GM21786 (cell line): ENCODE results near the gene TSSC4.

Source experiments
- ATAC-seq: cut with Tn5 transposase; IDR thresholded peaks from one replicate; pipeline ENCODE4 v1.9.1; 2021; ENCODE audit not compliant: unreplicated experiment

The TSSC4 gene

DNA sequence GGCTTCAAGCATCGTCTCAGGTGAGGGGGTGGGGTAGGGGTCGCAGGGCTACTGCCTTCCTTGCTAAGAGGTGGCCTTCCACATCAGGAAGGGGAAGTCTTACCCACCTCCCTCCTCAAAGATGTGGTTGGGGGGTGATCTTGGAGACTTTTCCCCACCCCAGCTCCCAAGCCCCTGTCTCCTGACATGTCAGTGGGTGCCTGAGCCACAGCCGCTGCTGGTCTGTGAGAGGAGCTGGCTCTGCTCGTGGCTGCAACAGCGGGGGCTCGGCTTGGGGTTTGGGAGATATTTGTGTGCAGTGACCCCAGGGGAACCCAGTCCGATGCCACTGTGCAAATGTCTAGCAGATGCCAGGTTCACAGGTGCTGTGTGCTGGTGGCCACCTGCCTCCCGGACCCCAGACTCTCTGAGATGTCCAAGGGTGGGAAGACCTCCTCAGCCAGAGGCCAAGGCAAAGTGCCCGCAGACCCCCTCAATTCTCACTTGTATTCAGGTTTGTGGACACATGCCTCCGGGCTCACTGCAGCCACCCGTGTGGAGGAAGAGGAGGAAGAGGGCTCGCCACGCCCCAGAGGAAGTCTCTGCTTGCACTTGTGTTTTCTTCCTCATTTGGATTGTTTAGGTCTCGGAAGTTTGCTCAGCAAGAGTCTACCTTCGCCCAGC lies 46.2 kb downstream of the TSSC4 start:
- no peak for ATAC-seq

DNA sequence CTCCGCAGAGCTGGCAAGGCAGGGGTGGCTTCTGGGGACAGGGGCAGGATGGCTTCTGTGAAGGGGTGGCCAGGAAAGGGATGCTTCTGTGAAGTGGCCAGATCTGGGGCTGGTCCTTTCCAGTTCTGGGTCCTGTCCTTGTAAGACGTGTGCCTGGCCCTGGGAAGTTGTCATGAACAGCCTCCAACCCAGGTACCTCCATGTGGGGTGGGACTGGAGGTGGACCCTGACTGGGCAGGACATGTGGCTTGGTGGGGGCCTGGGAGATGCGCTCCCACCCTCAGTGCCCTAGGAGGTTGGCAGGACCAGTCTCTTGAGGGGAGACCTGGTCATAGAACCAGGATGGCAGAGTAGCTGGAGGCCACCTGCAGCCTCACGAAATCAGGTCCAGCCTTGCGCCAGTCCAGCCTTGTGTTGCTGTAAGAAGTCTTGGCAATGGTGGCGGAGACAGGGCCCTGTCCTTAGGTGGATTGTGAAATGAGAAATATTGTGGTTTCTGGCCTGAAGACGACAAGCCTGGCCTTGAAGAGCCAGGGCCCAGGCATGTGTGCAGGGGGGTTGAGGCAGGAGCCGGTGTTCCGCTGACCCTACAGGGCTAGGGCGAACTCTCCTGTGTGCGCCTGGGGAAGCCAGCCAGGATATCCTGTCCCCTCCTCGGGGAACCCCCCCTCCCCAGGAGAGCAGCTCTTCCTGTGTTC lies 46.9 kb downstream of the TSSC4 start:
- ATAC-seq = no peak

DNA sequence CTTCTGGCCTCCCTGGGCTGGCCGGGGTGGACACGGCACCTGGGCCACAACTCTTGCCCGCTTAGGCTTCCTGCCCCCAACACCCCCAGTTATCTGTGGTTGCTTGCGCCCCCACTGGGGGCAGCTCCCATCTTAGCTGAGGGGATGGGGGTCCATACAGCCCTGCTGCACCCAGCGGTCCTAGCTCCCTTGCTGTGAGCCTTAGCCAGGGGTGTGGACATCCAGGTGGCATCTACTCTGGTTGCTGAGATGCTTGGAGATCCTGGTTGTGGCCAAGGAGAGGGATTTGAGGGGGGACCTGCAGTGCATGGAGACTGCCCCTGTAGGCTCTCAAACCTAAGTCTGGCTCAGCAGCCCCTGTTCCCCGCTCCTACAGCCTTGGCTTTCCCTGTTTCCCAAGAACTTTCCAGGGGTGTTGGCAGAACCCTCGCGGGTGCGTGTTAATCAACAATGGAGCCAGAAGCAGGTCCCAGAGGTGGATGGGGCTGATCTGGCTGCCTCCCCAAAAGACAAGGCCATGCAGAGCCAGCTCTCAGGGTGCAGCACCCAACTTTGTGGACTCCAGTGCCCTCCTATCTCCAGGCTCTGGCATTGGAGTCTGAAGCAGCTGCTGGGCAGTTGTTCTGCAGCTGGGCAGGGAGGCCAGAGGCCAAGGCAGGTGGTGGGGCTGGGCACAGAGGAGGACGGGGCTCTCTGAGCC lies 47.6 kb downstream of the TSSC4 start:
- ATAC-seq = no peak

DNA sequence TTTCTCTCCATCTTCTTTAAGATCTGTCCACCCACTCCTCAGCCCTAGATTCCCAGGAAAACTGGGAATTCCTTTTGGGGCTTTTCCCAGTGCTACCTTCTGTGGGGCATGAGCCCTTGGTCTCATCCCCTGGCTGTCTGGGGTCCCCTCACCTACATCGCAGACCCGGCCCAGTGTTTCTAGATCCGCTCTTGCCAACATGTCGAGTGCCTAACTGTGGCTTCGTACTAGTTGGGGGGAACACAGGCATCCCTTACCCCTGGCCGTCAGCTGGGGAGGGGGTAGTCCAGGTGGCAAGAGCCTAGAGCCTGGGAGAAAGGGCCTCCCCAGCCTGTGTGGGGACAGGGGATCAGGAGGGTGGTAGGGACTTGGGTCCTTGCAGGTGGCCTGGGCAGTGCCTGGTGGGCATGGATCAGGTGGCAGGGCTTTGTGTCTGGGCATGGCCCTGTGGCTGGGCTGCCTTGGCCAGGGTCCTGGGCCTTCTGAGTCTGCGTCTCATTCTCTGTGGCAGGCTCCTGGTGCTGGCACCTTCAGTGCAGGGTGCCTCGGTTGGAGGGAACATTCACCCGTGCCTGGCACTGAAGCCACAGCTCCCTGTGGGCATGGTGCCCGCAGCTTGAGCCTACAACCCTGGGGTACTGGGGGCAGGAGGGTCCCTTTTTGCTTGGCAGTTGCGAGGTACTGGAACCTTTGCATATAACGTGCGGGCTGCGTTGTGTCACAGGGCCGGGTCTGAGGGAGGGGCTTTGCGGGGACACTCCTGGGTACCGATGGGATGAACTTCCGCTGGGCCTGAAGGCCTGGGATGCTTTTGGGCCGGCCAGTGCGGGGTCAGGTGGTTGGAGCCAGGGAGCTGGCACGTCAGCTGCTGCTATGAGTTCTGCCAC lies 48.4 kb downstream of the TSSC4 start:
- ATAC-seq = no peak

DNA sequence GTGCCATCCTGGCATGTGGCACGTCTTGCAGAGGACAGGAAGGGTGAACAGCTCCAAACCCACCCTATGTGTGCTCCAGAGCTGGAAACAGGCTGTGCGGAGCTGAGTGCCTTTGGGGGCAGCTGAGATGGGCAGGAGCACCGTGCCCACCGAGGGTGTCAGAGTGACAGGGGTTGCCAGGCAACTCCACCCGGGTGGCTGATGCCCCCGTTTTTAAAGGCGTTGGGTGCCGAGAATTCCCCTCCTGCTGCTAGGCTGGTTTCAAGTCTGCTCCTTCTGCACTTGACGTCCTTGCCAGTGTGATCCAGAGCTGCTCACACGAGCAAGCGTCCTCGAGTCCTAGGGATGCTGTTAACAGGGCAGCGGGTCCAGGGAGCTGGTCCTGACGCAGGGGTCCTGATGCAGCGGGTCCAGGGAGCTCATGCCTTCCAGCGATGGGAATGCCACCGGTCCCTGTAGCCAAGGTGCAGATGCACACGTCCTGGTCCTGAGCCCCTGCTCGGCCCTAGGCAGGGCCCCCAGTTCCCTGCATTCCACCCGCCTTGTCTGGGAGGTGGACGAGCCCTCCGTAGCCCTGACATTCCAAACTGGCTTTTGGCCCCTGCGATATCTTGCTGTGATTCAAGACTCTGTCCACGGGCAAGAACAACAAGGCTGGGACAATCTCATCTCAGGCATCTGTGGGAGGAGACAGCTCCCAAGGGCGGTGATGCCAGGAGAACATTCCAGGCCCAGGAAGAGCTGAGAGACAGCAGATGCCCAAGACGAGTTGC lies 49.2 kb downstream of the TSSC4 start:
- no peak for ATAC-seq

DNA sequence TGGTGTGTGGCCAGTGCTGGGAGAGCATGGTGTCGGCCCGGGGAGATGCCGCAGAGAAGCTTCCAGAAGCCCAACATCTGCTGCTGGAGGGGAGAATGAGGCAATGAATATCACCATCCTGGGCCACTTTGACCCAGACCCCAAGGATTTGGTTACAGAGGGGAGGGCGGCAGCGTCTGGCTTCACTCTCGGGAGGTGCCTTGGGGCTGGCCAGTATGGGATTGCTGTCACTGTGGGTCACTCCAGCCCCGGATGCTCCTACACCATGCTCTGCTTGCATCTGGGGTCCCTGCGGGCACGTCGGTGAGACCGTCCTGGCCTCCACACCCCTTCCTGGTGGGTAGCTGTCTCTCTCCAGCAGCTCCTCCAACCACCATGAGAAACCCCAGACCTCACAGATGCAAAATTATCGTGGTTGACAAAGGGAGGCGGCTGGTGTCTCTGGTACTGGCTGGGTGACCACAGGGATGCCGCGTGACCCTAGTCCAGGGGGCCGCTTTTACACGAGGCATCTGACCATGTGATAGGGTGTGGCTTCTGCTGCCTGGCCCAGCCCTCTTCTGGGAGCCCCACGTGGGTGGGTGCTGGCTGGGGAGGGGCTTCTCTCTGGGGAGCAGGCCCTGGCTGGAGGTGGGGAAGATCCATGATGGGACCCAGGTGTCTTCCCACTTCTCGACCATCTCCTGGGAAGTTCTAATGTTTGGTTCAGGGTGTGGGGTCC lies 49.9 kb downstream of the TSSC4 start:
- no peak for ATAC-seq

DNA sequence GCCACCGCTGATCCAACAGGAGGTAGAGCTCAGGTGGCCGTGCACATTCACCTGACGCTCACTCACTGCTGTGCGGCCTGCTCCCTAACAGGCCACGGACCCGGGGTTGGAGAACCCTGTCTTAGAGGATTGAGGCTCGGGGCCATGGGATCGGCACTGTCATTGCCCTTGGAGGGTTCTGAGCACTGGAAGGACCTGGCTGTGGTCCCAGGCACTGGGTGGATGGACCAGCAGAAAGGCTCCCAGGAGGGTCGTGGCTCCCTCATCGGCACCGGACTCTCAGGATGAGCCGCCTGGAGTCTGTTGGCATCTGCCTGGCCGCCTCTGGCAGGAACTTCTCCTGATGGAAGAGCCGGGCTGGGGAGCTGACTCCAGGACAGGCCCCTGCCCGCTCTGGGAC lies 50.8 kb downstream of the TSSC4 start:
- ATAC-seq = no peak

DNA sequence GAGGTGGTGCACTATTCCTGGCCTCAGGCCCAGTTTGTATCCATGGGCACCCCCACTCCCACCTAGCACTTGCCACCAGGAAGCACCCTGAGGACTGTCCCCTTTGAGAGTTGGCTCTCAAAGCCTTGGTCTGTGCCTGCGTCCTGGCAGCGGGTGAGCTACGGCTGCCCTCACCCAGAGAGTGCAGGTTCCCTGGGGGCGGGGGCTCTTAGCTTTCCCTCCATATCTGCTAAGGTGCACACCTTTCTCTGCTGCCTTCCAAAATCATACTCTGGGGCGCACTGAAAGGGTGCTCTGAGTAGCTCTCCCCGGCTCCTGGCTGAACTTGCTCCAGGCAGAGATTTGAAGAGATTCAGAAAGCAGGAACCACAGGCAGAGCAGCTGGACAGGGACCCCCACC lies 51.4 kb downstream of the TSSC4 start:
- no peak for ATAC-seq

DNA sequence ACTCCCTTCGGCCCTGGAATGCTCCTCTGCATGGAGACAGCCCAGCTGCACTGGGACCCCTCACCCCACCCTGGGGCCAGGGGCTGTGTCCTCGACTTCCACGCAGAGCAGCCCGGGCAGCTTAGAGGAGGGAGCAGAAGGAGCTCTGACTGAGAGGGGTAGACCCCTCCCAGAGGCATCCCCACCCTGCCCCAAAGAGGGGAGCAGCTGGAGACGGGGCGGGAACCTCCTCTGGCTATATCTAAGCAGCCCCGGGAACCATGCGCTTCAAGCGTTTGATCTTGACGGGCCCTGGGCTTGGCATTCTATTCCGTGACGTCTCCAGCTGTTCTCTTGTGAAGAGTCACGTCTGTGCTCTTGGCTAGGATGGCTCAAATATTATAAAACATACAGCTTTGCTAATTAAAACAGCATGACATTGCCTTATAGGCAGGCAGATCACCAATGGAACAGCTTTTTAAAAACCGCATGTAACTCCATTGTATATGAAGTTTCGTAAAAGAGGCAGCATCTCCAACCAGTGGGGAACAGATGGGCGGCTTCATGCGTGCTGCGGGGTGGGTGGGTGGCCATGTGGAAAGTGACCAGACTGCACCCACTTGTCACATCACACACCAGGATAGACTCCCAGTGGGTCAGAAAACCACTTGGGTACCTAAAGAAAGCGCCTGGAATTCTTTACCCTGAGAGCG lies 51.9 kb downstream of the TSSC4 start:
- ATAC-seq = no peak

DNA sequence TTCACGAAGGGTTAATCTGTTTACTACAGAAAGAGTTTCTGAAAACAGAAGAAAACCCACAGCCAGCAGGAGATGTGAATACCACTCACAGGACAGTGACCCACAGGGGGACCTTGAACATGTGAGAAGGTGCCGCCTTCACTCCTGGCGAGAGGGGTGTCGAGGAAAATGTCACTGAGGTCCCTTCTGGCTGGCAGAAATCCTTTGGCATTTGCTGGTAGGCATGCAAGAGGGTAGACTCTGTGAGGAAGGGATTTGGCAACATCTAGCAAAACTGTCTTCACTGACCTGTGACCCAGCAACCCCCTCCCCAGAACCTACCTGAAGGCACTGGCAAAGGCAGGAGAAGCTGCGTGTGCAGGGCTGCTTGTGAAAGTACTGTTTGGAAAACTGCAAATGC lies 52.9 kb downstream of the TSSC4 start:
- ATAC-seq = no peak
